Left lung (tissue), 10 donors: Measurements from ENCODE around the gene WFS1. TPM values are rescaled to one million over a fixed set of nuclear protein-coding genes. Genes with fewer than 3 reads are reported as not detected.
A peak's percentile ranks its signal among the peaks of the same experiment; 100 is the strongest.

Experiments used
- ATAC-seq: fragments of 200-7000 bp; cut with Tn5 transposase; one replicate; pipeline ENCODE4 v1.9.1; 2020; ENCODE audit warnings: moderate library complexity
- DNase-seq, 4 donors: peaks; one replicate each; pipeline ENCODE4 v3.0.0-alpha.2; 2013 to 2020
- H3K27ac ChIP-seq, 2 donors: fragments of 200-600 bp; sonication (generic) in 1 of 2; one replicate each; pipeline versions ENCODE4 v1.5.0 to v1.8.0; 2020 to 2021
- H3K27me3 ChIP-seq, 2 donors: fragments of 200-600 bp; sonication (generic) in 1 of 2; one replicate each; pipeline versions ENCODE4 v1.5.0 to v1.8.0; 2020 to 2021
- H3K36me3 ChIP-seq, 2 donors: fragments of 200-600 bp; sonication (generic) in 1 of 2; one replicate each; pipeline versions ENCODE4 v1.5.0 to v1.8.0; 2020 to 2021
- H3K4me1 ChIP-seq, 2 donors: fragments of 200-600 bp; one replicate each; pipeline ENCODE4 v1.8.0; 2021
- H3K4me3 ChIP-seq, 2 donors: fragments of 200-600 bp; sonication (generic) in 1 of 2; one replicate each; pipeline versions ENCODE4 v1.5.0 to v1.8.0; 2020 to 2021; ENCODE audit warnings: mild to moderate bottlenecking in 1 of 2
- H3K9me3 ChIP-seq, 2 donors: fragments of 200-600 bp; sonication (generic) in 1 of 2; one replicate each; pipeline versions ENCODE4 v1.5.0 to v1.8.0; 2020 to 2021
- CTCF ChIP-seq, 2 donors: fragments of 200-600 bp; sonication (generic) in 1 of 2; IDR thresholded peaks; one replicate each; pipeline versions ENCODE4 v1.5.0 to v1.8.0; 2021; ENCODE audit warnings: antibody characterized with exemption in 2 of 2
- intact Hi-C, 2 donors: fragments of 100-400 bp; cut with DNase I; formaldehyde crosslinking; loops; one replicate each; pipeline versions ENCODE4 v1.11.2 to v1.14.2; 2022
- polyA plus RNA-seq, 6 donors: library from polyadenylated mRNA; unstranded; fragments of 120-200 nt; gene quantifications; one replicate each; pipeline ENCODE4 v1.2.1, GENCODE V29; 2013; ENCODE audit not compliant: insufficient read length in 6 of 6
- total RNA-seq, 2 donors: library from RNA; stranded (reverse); fragmentation: NEBNext Ultra II Directional; extraction: Animal tissue kit (Norgen Biotek cat#: 25700); gene quantifications; one replicate each; pipeline ENCODE4 v1.2.1, GENCODE V29; 2021
- donor health status: DM: no; HTN: yes; CAD: no.
- donor health status: DM: no; HTN: no; CAD: no.

Gene WFS1
- total and polyA plus RNA-seq, 8 donors: 33.8 to 103 (median 39.9) TPM

GRCh38 chr4:6294705-6295421, 25.2 kb downstream of the WFS1 start:
- DNase-seq (peak in 1 of 4 donors; percentile 66), ATAC-seq (no peak)
- H3K4me3 ChIP-seq: no peak overlapping the region
- H3K27me3 ChIP-seq: no peaks in the 10 kb centered on the region
- no peaks in the 10 kb centered on the region for H3K4me1 ChIP-seq
- peaks cover 0 to 62% of the 10 kb centered on the region in 2 donors for H3K36me3 ChIP-seq
- TF ChIP-seq CTCF (IDR thresholded peaks at IDR 0.05): no peak
- intact Hi-C loops: no loop called here
- H3K27ac ChIP-seq: no peak overlapping the region
- H3K9me3 ChIP-seq: no peaks in the 10 kb centered on the region

GRCh38 chr4:6295495-6295894, 25.8 kb downstream of the WFS1 start:
- Histone ChIP-seq H3K27ac (no peak overlapping the region), H3K36me3 (peaks cover 0 to 63% of the 10 kb centered on the region in 2 donors)
- ATAC-seq: no peak

GRCh38 chr4:6296026-6296425, 26.4 kb downstream of the WFS1 start:
- ATAC-seq (no peak), DNase-seq (peak in 1 of 4 donors; percentile 62)
- intact Hi-C loops: no loop called here
- Histone ChIP-seq H3K4me3 (no peak overlapping the region), H3K4me1 (no peaks in the 10 kb centered on the region), H3K36me3 (peaks cover 0 to 63% of the 10 kb centered on the region in 2 donors), H3K27me3 (no peaks in the 10 kb centered on the region), H3K9me3 (no peaks in the 10 kb centered on the region), H3K27ac (no peak overlapping the region)
- no peak for TF ChIP-seq CTCF (IDR thresholded peaks at IDR 0.05)

More at GRCh38 chr4:6295495-6295894, 25.8 kb downstream of the WFS1 start:
- no peaks in the 10 kb centered on the region for H3K4me1 ChIP-seq
- intact Hi-C loops: no loop called here
- no peak for TF ChIP-seq CTCF (IDR thresholded peaks at IDR 0.05)
- peak in 1 of 4 donors; percentile 53 for DNase-seq
- H3K9me3 ChIP-seq: no peaks in the 10 kb centered on the region
- no peak overlapping the region for H3K4me3 ChIP-seq
- no peaks in the 10 kb centered on the region for H3K27me3 ChIP-seq

GRCh38 chr4:6297266-6297815, 27.7 kb downstream of the WFS1 start:
- ATAC-seq: no peak

More at GRCh38 chr4:6297266-6297815, 27.7 kb downstream of the WFS1 start:
- no peak overlapping the region for H3K27ac ChIP-seq
- no peaks in the 10 kb centered on the region for H3K27me3 ChIP-seq
- peaks cover 0 to 68% of the 10 kb centered on the region in 2 donors for H3K36me3 ChIP-seq
- DNase-seq: peak in 1 of 4 donors; percentile 31
- H3K9me3 ChIP-seq: no peaks in the 10 kb centered on the region
- intact Hi-C loops: no loop called here
- no peak overlapping the region for H3K4me3 ChIP-seq
- H3K4me1 ChIP-seq: no peaks in the 10 kb centered on the region
- no peak for TF ChIP-seq CTCF (IDR thresholded peaks at IDR 0.05)
